HG02938 (cell line): ENCODE results near the gene GPR132.
A peak's percentile ranks its signal among the peaks of the same experiment; 100 is the strongest.
"Not testable (repeated sequence)": the region's sequence is repeated elsewhere in the genome, so short reads cannot be mapped to it uniquely, and the experiment has no call there.

ENCODE experiments used
- ATAC-seq: cut with Tn5 transposase; IDR thresholded peaks from one replicate; pipeline ENCODE4 v1.9.1; 2021; ENCODE audit warnings: mild to moderate bottlenecking, moderate library complexity; ENCODE audit not compliant: unreplicated experiment

Gene GPR132

GRCh38 chr14:105076296-105076804 lies 11.1 kb upstream of the GPR132 start:
- ATAC-seq, result no peak

DNA sequence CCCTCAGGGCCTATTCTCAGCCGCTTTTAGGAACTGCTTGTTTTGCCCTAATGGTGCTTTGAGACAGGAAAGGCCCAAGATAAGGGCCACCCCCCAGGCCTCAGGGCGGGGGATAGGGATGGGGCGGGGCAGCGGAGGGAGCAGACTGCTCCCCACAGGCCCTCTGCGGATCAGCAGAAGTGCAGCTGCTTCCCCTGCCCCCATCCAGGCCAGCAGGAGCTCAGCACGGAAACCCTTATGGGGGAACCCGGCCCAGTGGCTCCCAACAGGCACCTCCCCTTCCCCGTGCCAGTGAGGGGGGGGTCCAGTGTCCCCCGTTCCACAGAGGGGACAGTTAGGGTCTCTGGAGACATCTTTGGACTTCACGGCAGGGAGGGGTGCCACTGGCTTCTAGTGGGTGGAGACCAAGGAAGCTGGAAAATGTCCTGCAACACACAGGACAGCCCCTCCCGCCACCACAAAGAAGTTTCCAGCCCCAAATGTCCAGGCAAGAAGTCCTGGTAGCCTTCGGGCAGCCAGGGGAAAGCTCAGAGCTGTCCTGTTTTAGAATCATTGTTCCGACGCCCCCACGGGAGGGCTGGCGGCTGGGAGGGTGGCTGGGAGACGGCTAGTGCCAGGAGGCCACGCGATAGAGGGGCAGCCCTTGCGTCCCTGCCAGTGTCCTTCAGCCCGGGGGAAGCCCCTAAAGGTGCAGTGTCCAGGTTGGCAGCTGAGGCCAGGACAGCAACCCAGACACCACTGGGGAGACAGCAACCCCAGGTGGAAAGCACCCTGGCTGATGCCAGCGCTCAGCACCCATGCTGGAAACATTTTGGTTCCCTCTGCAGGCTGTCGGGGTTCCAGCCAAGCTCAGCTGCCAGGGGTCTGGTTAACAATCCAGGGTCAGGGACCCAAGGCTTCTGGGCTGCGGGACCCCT lies 10.4 kb upstream of the GPR132 start:
- no peak for ATAC-seq

DNA sequence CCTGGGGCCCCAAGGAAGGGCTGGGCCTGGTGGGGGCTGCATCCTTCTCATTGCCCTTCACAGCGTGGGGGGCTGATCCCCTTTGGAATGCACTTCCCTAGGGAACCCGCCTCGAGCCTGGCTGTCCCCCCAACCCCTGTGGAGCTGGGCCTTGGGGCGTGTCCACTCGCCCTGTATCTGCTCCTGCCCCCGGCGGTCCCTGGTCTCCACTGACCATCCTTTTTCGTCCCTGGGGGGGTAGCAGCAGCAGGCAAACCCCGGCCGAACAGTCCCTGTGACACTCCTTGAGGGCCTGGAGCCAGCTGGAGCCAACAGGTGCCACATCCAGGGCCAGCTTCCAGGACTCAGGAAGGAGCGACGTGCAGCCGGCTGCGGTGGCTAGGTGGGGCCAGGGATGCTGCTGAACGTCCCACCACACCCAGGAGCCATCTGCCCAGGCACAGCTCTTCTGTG lies 9.4 kb upstream of the GPR132 start:
- no peak for ATAC-seq

GRCh38 chr14:105073720-105074600 lies 8.7 kb upstream of the GPR132 start:
- no peak for ATAC-seq

DNA sequence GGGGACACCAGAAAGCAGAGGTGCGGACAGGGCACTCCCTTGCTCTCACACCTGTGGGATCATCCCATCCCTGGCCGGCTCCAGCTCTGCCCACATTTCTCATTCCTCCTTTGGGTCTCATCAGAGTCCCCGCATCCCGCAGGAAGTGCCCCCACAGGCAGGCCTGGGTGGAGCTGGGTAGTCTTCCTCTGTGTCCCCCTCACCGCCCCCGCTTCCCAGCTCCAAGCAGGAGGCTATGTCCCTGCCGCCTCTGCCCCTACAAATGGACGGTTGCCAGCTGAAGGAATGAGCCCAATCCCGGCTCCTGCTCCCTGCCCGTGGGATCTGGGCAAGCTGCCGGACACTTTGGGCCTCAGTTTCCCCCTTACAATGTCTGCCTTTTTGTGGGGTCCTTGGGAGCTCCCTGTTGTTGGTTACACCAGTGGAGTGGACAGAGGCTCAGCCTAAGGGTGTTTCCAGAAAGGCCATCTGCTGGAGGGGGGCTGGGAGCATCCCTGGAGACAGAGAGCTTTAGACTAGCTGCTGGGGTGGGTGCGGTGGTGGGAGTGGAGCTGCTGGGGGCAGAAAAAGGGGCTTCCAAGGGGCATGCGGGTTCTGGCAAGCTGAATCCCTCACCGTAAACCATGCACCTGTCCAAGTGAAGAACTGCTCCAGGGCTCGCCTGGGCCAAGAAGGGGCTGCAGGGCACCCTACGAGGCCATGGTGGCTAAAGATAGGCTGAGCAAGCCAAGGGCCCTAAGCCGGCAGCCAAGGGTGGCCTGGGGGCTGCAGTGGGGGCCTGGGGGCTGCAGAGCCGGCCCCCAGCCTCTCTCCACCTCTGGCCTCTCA lies 7.9 kb upstream of the GPR132 start:
- ATAC-seq, result no peak

DNA sequence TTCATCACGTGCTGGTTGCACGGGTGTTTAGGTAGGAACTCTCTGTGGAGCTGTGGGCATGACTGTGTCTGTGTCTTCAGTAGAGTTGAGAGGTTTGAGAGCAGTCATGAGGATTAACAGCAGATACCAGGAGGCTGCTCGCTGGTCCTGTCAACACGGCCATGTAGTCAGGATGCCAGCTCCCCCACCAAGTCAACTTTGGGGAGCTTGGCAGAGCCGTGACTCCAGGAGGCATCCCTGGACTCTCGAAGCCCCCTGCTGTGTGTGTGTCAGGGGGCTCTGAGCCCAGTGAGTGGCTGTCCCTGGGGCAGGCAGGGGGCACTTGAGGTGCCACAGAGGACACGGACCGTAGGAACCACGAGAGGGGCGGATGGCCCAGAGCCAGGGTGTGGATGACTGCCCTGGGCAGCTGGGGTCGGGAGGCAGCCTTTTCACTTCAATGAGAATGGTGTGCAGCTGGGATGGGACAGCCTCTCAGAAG lies 7.2 kb upstream of the GPR132 start:
- no peak for ATAC-seq

DNA sequence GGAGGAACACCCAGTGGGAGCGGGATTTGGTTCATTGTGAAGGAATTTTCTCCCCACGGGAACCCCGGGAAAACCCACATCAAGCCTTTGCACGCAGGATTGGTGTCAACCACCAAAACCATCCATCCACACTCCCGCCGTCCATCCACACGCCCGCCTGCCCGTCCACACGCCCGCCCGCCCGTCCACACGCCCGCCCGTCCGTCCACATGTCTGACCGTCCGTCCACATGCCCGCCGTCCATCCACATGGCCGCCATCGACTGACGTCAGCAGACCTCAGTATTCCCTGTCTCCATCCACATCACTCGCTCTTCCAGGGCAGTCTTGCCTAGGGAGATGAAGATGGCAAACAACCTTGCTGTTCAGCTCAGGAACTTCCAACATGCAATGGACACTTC lies 6.7 kb upstream of the GPR132 start:
- no peak for ATAC-seq

GRCh38 chr14:105071326-105071725 lies 6.1 kb upstream of the GPR132 start:
- ATAC-seq, result no peak

- ATAC-seq, result no peak
Measured at GRCh38 chr14:105070760-105071137, 5.5 kb upstream of the GPR132 start.

GRCh38 chr14:105069871-105070759 lies 4.9 kb upstream of the GPR132 start:
- peak; percentile 42 for ATAC-seq

GRCh38 chr14:105069522-105069870 lies 4.3 kb upstream of the GPR132 start:
- ATAC-seq, result no peak

- no peak for ATAC-seq
Measured at GRCh38 chr14:105068818-105069217, 3.6 kb upstream of the GPR132 start.

GRCh38 chr14:105067969-105068301 lies 2.7 kb upstream of the GPR132 start:
- no peak for ATAC-seq

- ATAC-seq, result no peak
Measured at GRCh38 chr14:105067140-105067968, 2.1 kb upstream of the GPR132 start.

GRCh38 chr14:105066240-105067071 lies 1.2 kb upstream of the GPR132 start:
- ATAC-seq, result no peak

DNA sequence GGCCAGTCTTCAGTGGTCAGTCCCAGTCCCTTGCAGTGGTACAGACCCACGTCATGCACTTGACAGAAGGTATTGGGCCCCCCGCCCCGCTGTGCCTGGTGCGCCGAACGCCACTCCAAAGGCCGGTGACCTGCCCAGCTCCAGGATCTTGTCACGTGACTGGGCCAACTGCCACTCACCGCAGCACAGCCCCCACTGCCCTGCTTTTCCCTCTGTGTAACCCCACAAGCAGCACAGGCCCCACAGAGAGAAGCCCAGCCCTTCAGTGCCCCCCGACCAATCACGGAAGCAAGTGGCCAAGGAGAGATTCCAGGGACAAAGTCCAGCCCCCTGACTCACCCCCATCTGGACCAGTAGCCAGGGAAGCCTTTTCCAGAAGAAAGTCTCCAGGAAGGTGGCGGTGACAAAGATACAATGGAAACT lies 498 bp downstream of the GPR132 start:
- ATAC-seq, result no peak

DNA sequence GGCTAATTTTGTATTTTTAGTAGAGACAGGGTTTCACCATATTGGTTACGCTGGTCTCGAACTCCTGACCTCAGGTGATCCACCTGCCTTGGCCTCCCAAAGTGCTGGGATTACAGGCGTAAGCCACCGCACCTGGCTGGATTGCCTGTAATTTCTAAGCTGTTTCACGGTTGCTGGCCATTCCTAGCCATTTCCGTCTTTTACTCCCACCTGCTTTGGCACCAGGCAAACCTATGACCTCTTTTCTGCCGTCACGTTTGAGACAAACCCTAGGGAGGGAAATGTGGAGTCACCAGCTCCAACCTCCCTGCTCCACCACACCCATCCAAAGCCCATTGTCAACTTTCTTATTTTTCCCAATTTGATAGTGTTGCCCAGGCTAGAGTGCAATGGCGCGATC lies 1.2 kb downstream of the GPR132 start:
- no peak for ATAC-seq

GRCh38 chr14:105063506-105063905 lies 1.7 kb downstream of the GPR132 start:
- not testable (repeated sequence) for ATAC-seq
